Gastrocnemius medialis (tissue), 4 donors: ENCODE results near the gene ARHGAP10. TPM values are rescaled to one million over a fixed set of nuclear protein-coding genes. Genes with fewer than 3 reads are reported as not detected.

ENCODE experiments used
- ATAC-seq, 2 donors: fragments of 150-250 bp; one replicate each; pipeline ENCODE4 v1.9.1; 2016
- DNase-seq, 2 donors: peaks; one replicate each; pipeline ENCODE4 v3.0.0-alpha.2; 2019
- H3K27ac ChIP-seq, 4 donors: fragments of 200-600 bp; sonication (generic); 1 replicate in 1 of 4; 2 replicates in 3 of 4; pipeline ENCODE4 v1.5.1; 2016 to 2018; ENCODE audit warnings: mild to moderate bottlenecking in 2 of 4, moderate library complexity in 1 of 4
- H3K27me3 ChIP-seq, 3 donors: fragments of 200-600 bp; sonication (generic) in 2 of 3; 1 replicate in 1 of 3; 2 replicates in 2 of 3; pipeline versions ENCODE4 v1.5.1 to v1.6.0; 2016 to 2019; ENCODE audit warnings: mild to moderate bottlenecking in 1 of 3, moderate library complexity in 1 of 3
- H3K36me3 ChIP-seq, 2 donors: fragments of 200-600 bp; sonication (generic) in 1 of 2; one replicate each; pipeline ENCODE4 v1.5.1; 2017 to 2018
- H3K4me1 ChIP-seq, 2 donors: fragments of 200-600 bp; sonication (generic) in 1 of 2; one replicate each; pipeline ENCODE4 v1.5.1; 2016 to 2017; ENCODE audit warnings: mild to moderate bottlenecking in 2 of 2
- H3K4me3 ChIP-seq, 4 donors: fragments of 200-600 bp; sonication (generic) in 3 of 4; 1 replicate in 1 of 4; 2 replicates in 3 of 4; pipeline ENCODE4 v1.5.1; 2016 to 2019; ENCODE audit warnings: mild to moderate bottlenecking in 2 of 4
- H3K9me3 ChIP-seq, 3 donors: fragments of 200-600 bp; sonication (generic) in 2 of 3; 1 replicate in 1 of 3; 2 replicates in 2 of 3; pipeline ENCODE4 v1.5.1; 2016 to 2019
- POLR2A ChIP-seq, 2 donors: fragments of 450-650 bp; IDR thresholded peaks; one replicate each; pipeline ENCODE4 v1.6.1; 2017; ENCODE audit warnings: antibody characterized with exemption in 2 of 2, mild to moderate bottlenecking in 2 of 2, moderate library complexity in 2 of 2
- in situ Hi-C, 4 donors: fragments of 200-750 bp; cut with MboI; loops; one replicate each; pipeline versions ENCODE4 v1.15.0 to v1.8.0; 2017; ENCODE audit warnings: low sequenced_read_pairs in 4 of 4
- intact Hi-C: fragments of 100-400 bp; cut with DNase I; formaldehyde crosslinking; loops from one replicate; pipeline ENCODE4 v1.15.1; 2023; ENCODE audit warnings: low total_unique reads
- total RNA-seq, 4 donors: library from RNA; depleted of rRNA; stranded (reverse); fragments of >200 nt; gene quantifications; one replicate each; pipeline versions ENCODE4 v1.1.0 to v1.2.3, GENCODE V29; 2016
- TF ChIP-seq, protein P1 (sequence below), 5 experiments: fragments of 450-650 bp in 3 of 5; fragments of 200-600 bp in 2 of 5; sonication (generic) in 2 of 5; IDR thresholded peaks in 4 of 5; conservative IDR thresholded peaks in 1 of 5; 1 replicate in 4 of 5; 2 replicates in 1 of 5; pipeline ENCODE4 v1.5.1; 2016 to 2019; ENCODE audit warnings: antibody characterized with exemption in 5 of 5, mild to moderate bottlenecking in 3 of 5, moderate library complexity in 3 of 5

The ARHGAP10 gene
- total RNA-seq, 4 donors from 2014 or later, result 22.1 to 34.6 (median 28.0) TPM

GRCh38 chr4:147957446-147957845 is 225.6 kb downstream of the ARHGAP10 start:
- no peaks in the 10 kb centered on the region for H3K9me3 ChIP-seq
- in situ Hi-C loops (no loop called here), intact Hi-C loops (no loop called here)
- H3K27ac ChIP-seq, result no peak overlapping the region
- DNase-seq (no peak), ATAC-seq (no peak)
- TF ChIP-seq, protein P1, sequence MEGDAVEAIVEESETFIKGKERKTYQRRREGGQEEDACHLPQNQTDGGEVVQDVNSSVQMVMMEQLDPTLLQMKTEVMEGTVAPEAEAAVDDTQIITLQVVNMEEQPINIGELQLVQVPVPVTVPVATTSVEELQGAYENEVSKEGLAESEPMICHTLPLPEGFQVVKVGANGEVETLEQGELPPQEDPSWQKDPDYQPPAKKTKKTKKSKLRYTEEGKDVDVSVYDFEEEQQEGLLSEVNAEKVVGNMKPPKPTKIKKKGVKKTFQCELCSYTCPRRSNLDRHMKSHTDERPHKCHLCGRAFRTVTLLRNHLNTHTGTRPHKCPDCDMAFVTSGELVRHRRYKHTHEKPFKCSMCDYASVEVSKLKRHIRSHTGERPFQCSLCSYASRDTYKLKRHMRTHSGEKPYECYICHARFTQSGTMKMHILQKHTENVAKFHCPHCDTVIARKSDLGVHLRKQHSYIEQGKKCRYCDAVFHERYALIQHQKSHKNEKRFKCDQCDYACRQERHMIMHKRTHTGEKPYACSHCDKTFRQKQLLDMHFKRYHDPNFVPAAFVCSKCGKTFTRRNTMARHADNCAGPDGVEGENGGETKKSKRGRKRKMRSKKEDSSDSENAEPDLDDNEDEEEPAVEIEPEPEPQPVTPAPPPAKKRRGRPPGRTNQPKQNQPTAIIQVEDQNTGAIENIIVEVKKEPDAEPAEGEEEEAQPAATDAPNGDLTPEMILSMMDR (IDR thresholded peaks at IDR 0.05 in 4 of 5, conservative IDR thresholded peaks at IDR 0.05 in 1 of 5), result no peak
- TF ChIP-seq POLR2A (IDR thresholded peaks at IDR 0.05), result no peak
- H3K4me3 ChIP-seq, result no peak overlapping the region
- no peaks in the 10 kb centered on the region for H3K27me3 ChIP-seq
- H3K4me1 ChIP-seq, result peaks cover 24 to 28% of the 10 kb centered on the region in 2 donors
- H3K36me3 ChIP-seq, result peaks cover 0 to 8% of the 10 kb centered on the region in 2 donors

- Histone ChIP-seq H3K27ac (no peak overlapping the region), H3K4me1 (peaks cover 24 to 28% of the 10 kb centered on the region in 2 donors)
- ATAC-seq, result no peak
Observed at GRCh38 chr4:147958057-147958456, 226.2 kb downstream of the ARHGAP10 start.

GRCh38 chr4:147958489-147959065 is 226.7 kb downstream of the ARHGAP10 start:
- H3K4me3 ChIP-seq, result no peak overlapping the region
- no peaks in the 10 kb centered on the region for H3K27me3 ChIP-seq
- intact Hi-C loops (no loop called here), in situ Hi-C loops (no loop called here)
- H3K27ac ChIP-seq, result no peak overlapping the region
- peaks cover 0 to 8% of the 10 kb centered on the region in 2 donors for H3K36me3 ChIP-seq
- no peaks in the 10 kb centered on the region for H3K9me3 ChIP-seq
- ATAC-seq (no peak), DNase-seq (no peak)
- peaks cover 24 to 28% of the 10 kb centered on the region in 2 donors for H3K4me1 ChIP-seq
- TF ChIP-seq, protein P1 (IDR thresholded peaks at IDR 0.05 in 4 of 5, conservative IDR thresholded peaks at IDR 0.05 in 1 of 5), result no peak
- no peak for TF ChIP-seq POLR2A (IDR thresholded peaks at IDR 0.05)

More at GRCh38 chr4:147958057-147958456, 226.2 kb downstream of the ARHGAP10 start:
- DNase-seq, result no peak
- no peak overlapping the region for H3K4me3 ChIP-seq
- no peaks in the 10 kb centered on the region for H3K9me3 ChIP-seq
- in situ Hi-C loops, result no loop called here
- peaks cover 0 to 8% of the 10 kb centered on the region in 2 donors for H3K36me3 ChIP-seq
- intact Hi-C loops, result no loop called here
- TF ChIP-seq, protein P1 (IDR thresholded peaks at IDR 0.05 in 4 of 5, conservative IDR thresholded peaks at IDR 0.05 in 1 of 5), result no peak
- TF ChIP-seq POLR2A (IDR thresholded peaks at IDR 0.05), result no peak
- no peaks in the 10 kb centered on the region for H3K27me3 ChIP-seq

DNA sequence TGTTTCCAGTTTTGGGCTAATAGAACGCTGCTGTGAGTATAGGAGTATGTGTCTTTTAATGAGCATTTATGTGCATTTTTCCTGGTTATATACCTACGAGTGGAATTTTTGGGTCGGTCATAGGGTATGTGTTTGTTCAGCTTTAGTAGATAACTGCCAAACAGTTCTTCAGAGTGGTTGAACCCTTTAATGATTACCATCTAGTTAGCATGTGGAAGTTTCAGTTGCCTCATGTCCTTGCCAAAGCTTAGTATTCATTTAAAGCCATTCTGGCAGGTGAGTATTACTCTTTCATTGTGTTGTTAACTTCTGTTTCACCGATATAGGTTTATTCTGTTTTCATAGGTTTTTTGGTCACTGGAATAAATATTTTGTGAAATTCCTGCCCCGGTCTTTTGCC is 229.1 kb downstream of the ARHGAP10 start:
- no peak for TF ChIP-seq POLR2A (IDR thresholded peaks at IDR 0.05)
- TF ChIP-seq, protein P1 (IDR thresholded peaks at IDR 0.05 in 4 of 5, conservative IDR thresholded peaks at IDR 0.05 in 1 of 5), result no peak
- DNase-seq (no peak), ATAC-seq (no peak)
- peaks cover 22 to 24% of the 10 kb centered on the region in 2 donors for H3K4me1 ChIP-seq
- no peaks in the 10 kb centered on the region for H3K9me3 ChIP-seq
- H3K4me3 ChIP-seq, result no peak overlapping the region
- H3K27me3 ChIP-seq, result no peaks in the 10 kb centered on the region
- no peaks in the 10 kb centered on the region for H3K36me3 ChIP-seq
- no peak overlapping the region for H3K27ac ChIP-seq
- intact Hi-C loops (no loop called here), in situ Hi-C loops (no loop called here)

DNA sequence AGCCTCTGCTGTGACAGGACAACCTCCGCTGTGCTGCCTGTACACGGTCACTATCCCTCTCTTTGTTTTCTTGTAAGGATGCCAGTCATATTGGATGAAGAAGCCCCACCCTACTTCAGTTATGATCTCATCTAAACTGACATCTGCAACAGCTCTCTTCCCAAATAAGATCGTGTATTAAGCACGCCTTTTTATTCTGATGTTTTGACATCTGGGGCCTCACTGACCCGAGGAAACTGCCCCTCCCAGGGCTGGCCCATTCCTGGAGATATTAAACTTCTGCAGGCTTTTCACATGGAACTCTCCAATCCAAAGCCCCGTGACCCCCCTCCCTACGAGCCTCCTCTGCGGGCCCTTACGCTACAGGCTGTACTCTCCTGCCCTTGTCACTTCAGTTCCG is 232.0 kb downstream of the ARHGAP10 start:
- Histone ChIP-seq H3K27me3 (no peaks in the 10 kb centered on the region), H3K36me3 (no peaks in the 10 kb centered on the region), H3K4me1 (peaks cover 3 to 10% of the 10 kb centered on the region in 2 donors), H3K4me3 (no peak overlapping the region), H3K9me3 (no peaks in the 10 kb centered on the region), H3K27ac (no peak overlapping the region)
- DNase-seq, result no peak
- no peak for ATAC-seq
- in situ Hi-C loops, result no loop called here
- intact Hi-C loops, result no loop called here
- TF ChIP-seq POLR2A (IDR thresholded peaks at IDR 0.05), result no peak
- TF ChIP-seq, protein P1 (IDR thresholded peaks at IDR 0.05 in 4 of 5, conservative IDR thresholded peaks at IDR 0.05 in 1 of 5), result no peak
